Right lobe of liver (tissue), 4 donors: Measurements from ENCODE around the gene YJEFN3.

Source experiments
- POLR2A ChIP-seq: fragments of 450-650 bp; IDR thresholded peaks from one replicate; pipeline ENCODE4 v1.6.1; 2017; ENCODE audit warnings: antibody characterized with exemption, mild to moderate bottlenecking
- TF ChIP-seq, protein P1 (sequence below), 4 donors: fragments of 200-600 bp in 3 of 4; fragments of 450-650 bp in 1 of 4; IDR thresholded peaks; one replicate each; pipeline versions ENCODE4 v1.5.1 to v1.8.0; 2016 to 2022; ENCODE audit warnings: antibody characterized with exemption in 4 of 4, mild to moderate bottlenecking in 2 of 4
- donor health status: DM: no; HTN: no; CAD: no.
- donor health status: DM: no; HTN: no; CAD: no.
- donor health status: DM: no; HTN: yes; CAD: no.

DNA sequence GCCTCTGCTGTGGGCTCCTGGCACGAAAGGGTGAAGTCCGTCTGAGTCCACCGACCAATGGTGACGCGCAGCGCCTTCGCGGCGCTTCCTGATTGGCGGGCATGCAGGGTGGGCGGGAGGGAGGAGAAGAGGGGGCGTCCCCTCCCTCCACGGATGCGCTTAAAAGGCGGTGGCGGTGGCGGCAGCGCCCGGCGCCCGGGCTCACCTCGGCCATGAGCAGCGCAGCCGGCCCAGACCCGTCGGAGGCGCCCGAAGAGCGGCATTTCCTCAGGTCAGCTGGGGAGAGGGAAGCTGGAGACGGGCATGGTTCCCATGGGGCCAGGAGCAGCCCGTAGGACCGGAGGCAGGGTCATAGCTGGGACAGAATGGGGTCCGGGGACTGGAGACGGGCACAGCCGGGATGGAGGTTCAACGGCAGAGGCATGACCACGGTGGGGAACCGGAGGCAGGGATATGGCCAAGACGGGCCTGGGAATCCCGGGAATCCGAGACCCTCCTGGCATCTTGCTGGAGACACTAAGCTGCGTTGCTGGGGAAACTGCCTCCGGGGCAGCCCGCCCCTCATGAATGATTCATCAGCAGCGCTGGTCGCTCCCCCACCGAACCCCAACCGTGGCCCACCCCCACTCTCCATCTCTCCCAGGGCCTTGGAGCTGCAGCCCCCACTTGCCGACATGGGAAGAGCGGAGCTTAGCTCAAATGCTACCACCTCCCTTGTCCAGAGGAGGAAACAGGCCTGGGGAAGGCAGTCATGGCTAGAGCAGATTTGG lies at the start of gene YJEFN3:
- TF ChIP-seq, protein P1, sequence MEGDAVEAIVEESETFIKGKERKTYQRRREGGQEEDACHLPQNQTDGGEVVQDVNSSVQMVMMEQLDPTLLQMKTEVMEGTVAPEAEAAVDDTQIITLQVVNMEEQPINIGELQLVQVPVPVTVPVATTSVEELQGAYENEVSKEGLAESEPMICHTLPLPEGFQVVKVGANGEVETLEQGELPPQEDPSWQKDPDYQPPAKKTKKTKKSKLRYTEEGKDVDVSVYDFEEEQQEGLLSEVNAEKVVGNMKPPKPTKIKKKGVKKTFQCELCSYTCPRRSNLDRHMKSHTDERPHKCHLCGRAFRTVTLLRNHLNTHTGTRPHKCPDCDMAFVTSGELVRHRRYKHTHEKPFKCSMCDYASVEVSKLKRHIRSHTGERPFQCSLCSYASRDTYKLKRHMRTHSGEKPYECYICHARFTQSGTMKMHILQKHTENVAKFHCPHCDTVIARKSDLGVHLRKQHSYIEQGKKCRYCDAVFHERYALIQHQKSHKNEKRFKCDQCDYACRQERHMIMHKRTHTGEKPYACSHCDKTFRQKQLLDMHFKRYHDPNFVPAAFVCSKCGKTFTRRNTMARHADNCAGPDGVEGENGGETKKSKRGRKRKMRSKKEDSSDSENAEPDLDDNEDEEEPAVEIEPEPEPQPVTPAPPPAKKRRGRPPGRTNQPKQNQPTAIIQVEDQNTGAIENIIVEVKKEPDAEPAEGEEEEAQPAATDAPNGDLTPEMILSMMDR (IDR thresholded peaks at IDR 0.05) = no peak
- no peak for TF ChIP-seq POLR2A
